NT2/D1 (cell line): ENCODE measurements around the gene CHI3L2.

ENCODE experiments used
- SUZ12 ChIP-seq: IDR thresholded peaks from 2 replicates; pipeline ENCODE4 v1.6.1; 2011; ENCODE audit not compliant: insufficient read length, insufficient read depth; ENCODE audit errors: extremely low read depth
- YY1 ChIP-seq: IDR thresholded peaks from 2 replicates; pipeline ENCODE4 v1.6.1; 2011; ENCODE audit not compliant: insufficient read length, insufficient read depth
- ZNF274 ChIP-seq: IDR thresholded peaks from 2 replicates; pipeline ENCODE4 v1.6.1; 2011; ENCODE audit warnings: mild to moderate bottlenecking, low read depth, low read length

GRCh38 chr1:111221633-111222291 lies 5.8 kb upstream of the CHI3L2 start:
- no peak for TF ChIP-seq SUZ12
- TF ChIP-seq ZNF274 = no peak
- no peak for TF ChIP-seq YY1
